Measurements from ENCODE around the gene COL7A1.

DNA sequence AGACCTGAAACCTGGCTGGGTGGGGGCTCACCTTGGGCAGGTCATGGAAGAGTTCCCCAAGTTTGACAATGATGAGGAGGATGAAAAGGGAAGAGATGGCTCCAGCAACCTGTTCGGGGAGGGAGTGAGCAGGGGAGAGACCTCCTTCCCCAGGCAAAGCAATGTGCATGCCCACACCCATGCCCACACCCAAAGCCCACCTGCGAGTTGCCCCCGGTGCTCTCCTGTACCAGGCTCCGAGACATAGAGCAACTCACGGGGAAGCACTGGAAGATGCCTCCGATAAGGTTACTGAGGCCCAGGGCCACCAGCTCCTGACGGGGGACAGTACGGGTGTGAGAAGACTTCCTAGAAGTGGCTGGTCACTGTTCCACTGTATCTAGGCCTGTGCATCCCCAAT is 35.3 kb upstream of the COL7A1 start:
- TF ChIP-seq CTCF (IDR thresholded peaks at IDR 0.05; ENCODE audit: low read depth, low read length) (no peak), EZH2phosphoT487 (IDR thresholded peaks at IDR 0.05; ENCODE audit: low read depth) (no peak)

All from OCI-LY3 (cell line).